ENCODE measurements around the gene SH3RF1. TPM values are rescaled to one million over a fixed set of nuclear protein-coding genes. Genes with fewer than 3 reads are reported as not detected.

Gene SH3RF1
- total and polyA plus RNA-seq, 8 donors: 4.0 to 30.6 (median 12.7) TPM

GRCh38 chr4:169120624-169121023 lies 150.1 kb downstream of the SH3RF1 start:
- H3K4me1 ChIP-seq: peaks cover under 1 to 27% (median 11%) of the 10 kb centered on the region in 3 donors
- no peak overlapping the region for H3K4me3 ChIP-seq
- FAIRE-seq: no peak
- no peak for DNase-seq
- no peak for ATAC-seq
- H3K27ac ChIP-seq: no peak overlapping the region
- no peaks in the 10 kb centered on the region for H3K27me3 ChIP-seq
- intact Hi-C loops (cut with DNase I): no loop called here
- H3K36me3 ChIP-seq: peaks cover 0 to 25% (median 0%) of the 10 kb centered on the region in 3 donors
- no peaks in the 10 kb centered on the region for H3K9me3 ChIP-seq
- WGBS, 2 donors: 94 to 98% methylated on average over 2 of the region's 2 CpGs
- no peak for TF ChIP-seq CTCF (IDR thresholded peaks at IDR 0.05)

- peaks cover 11 to 38% (median 21%) of the 10 kb centered on the region in 3 donors for H3K4me1 ChIP-seq
- FAIRE-seq: no peak
Observed at GRCh38 chr4:169119536-169119935, 151.2 kb downstream of the SH3RF1 start.

GRCh38 chr4:169117591-169118081 lies 153.1 kb downstream of the SH3RF1 start:
- FAIRE-seq: no peak
- H3K4me1 ChIP-seq: peaks cover 17 to 50% (median 28%) of the 10 kb centered on the region in 3 donors
- no peak for TF ChIP-seq CTCF (IDR thresholded peaks at IDR 0.05)
- H3K27ac ChIP-seq: peak overlapping the region in 1 of 4 donors; percentile 73
- intact Hi-C loops (cut with DNase I): no loop called here
- H3K36me3 ChIP-seq: peaks cover 0 to 25% (median 0%) of the 10 kb centered on the region in 3 donors
- WGBS, 2 donors: 93 to 94% methylated on average over 7 of the region's 7 CpGs
- no peaks in the 10 kb centered on the region for H3K27me3 ChIP-seq
- DNase-seq: no peak
- H3K9me3 ChIP-seq: no peaks in the 10 kb centered on the region
- no peak for ATAC-seq
- H3K4me3 ChIP-seq: no peak overlapping the region

More at GRCh38 chr4:169119536-169119935, 151.2 kb downstream of the SH3RF1 start:
- Histone ChIP-seq H3K36me3 (peaks cover 0 to 25% (median 0%) of the 10 kb centered on the region in 3 donors), H3K4me3 (no peak overlapping the region), H3K27ac (no peak overlapping the region), H3K9me3 (no peaks in the 10 kb centered on the region), H3K27me3 (no peaks in the 10 kb centered on the region)
- TF ChIP-seq CTCF (IDR thresholded peaks at IDR 0.05): no peak
- 24 to 27% methylated on average over 3 of the region's 3 CpGs for WGBS, 2 donors
- intact Hi-C loops (cut with DNase I): no loop called here
- ATAC-seq (no peak), DNase-seq (no peak)

- peak in 2 of 6 donors; percentile 21 to 58 for DNase-seq
- H3K36me3 ChIP-seq: peaks cover 0 to 21% (median 0%) of the 10 kb centered on the region in 3 donors
- WGBS, 2 donors: 92% methylated on average over 12 of the region's 12 CpGs
- peak in 1 of 4 donors; percentile 8 for ATAC-seq
- H3K9me3 ChIP-seq: no peaks in the 10 kb centered on the region
- peak overlapping the region; percentile 28 to 78 (median 56) for H3K27ac ChIP-seq
- intact Hi-C loops (cut with DNase I): no loop called here
- TF ChIP-seq CTCF (IDR thresholded peaks at IDR 0.05): no peak
- no peak for FAIRE-seq
- no peaks in the 10 kb centered on the region for H3K27me3 ChIP-seq
- peaks cover 17 to 47% (median 28%) of the 10 kb centered on the region in 3 donors for H3K4me1 ChIP-seq
- H3K4me3 ChIP-seq: no peak overlapping the region
Observed at GRCh38 chr4:169116270-169116901, 154.4 kb downstream of the SH3RF1 start.

GRCh38 chr4:169115897-169116254 lies 154.9 kb downstream of the SH3RF1 start:
- ATAC-seq (peak; percentile 83 to 95 (median 92)), FAIRE-seq (no peak), DNase-seq (peak in 4 of 6 donors; percentile 19 to 62 (median 54))
- WGBS, 2 donors: 9 to 17% methylated on average over 4 of the region's 4 CpGs
- H3K27ac ChIP-seq: peak overlapping the region in 3 of 4 donors; percentile 40 to 78 (median 73)
- peaks cover 0 to 16% (median 0%) of the 10 kb centered on the region in 3 donors for H3K36me3 ChIP-seq
- H3K4me1 ChIP-seq: peaks cover 17 to 47% (median 28%) of the 10 kb centered on the region in 3 donors
- intact Hi-C loops (cut with DNase I): no loop called here
- no peaks in the 10 kb centered on the region for H3K9me3 ChIP-seq
- no peak for TF ChIP-seq CTCF (IDR thresholded peaks at IDR 0.05)
- H3K4me3 ChIP-seq: no peak overlapping the region
- no peaks in the 10 kb centered on the region for H3K27me3 ChIP-seq

All from pancreas (tissue), 10 donors.